UCSD-AML1 (cell line): ENCODE data around the gene TOM1L2.
"Not testable (repeated sequence)": the region's sequence is repeated elsewhere in the genome, so short reads cannot be mapped to it uniquely, and the experiment has no call there.

Experiments used
- DNase-seq: peaks from one replicate; lab custom pipeline; 2025; ENCODE audit not compliant: unreplicated experiment; lab: John Stamatoyannopoulos, UW

The TOM1L2 gene

DNA sequence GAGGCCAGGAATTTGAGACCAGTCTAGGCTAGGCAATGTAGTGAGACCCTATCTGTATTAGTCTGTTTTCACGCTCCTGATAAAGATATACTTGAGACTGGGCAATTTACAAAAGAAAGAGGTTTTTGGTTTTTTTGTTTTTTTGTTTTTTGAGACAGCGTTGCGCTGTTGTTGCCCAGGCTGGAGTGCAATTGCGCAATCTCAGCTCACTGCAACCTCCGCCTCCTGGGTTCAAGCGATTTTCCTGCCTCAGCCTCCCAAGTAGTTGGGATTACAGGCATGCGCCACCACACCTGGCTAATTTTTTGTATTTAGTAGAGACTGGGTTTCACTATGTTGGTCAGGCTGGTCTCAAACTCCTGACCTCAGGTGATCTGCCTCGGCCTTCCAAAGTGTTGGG lies 23.7 kb upstream of the TOM1L2 start:
- DNase-seq, result not testable (repeated sequence)

DNA sequence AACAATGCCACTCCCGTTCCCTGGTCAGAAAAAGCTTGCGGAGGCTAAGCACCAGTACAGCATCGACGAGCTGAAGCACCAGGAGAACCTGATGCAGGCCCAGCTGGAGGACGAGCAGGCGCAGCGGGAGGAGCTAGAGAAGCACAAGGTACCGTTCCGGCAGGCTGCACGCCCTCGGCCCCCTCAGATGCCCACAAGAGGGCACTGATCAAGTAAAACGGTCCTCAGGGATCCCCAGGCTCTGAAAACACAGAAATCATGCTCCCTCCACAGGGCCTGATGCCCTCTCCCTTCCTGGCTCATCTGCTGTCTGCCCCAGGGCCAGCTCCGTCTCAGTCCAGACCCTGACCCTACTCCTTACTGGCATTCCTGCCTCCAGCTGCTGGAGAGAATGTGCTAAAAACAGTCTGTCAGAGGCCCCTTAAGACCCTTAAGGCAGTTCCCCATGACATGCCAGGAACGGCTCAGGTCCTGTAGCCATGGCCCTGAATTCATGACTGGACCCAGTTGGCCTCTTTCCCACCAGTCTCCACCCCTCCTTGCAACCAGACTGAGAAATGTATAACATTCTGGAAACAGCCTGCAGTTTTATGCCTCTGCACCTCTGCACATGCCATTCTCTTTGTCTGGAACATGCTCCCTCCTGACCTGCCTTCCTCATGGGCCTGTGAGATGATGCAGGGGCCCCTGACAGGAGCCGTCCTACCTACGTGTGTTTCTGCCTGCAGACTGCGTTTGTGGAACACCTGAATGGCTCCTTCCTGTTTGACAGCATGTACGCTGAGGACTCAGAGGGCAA lies 22.3 kb upstream of the TOM1L2 start:
- peak; percentile 40 for DNase-seq

DNA sequence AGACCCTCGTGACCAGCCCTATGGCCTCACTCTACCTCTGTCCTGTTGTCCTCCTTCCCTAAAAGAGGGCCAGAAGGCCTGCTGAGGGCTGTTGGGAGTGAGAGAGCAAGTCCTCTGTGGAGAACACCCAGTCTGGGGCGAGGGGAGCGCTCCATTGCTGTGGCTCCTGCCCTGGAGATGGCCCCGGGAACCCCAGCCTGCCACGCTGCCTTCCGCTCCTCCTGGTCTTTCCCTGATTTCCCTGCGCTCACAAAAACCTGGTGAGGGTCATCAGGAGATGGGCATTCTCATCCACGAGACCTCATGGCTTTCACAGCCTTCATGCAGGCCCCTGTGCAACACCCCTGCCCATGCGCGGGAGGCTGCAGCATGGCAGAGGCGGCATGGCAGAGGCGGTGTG lies 21.7 kb upstream of the TOM1L2 start:
- DNase-seq, result no peak

DNA sequence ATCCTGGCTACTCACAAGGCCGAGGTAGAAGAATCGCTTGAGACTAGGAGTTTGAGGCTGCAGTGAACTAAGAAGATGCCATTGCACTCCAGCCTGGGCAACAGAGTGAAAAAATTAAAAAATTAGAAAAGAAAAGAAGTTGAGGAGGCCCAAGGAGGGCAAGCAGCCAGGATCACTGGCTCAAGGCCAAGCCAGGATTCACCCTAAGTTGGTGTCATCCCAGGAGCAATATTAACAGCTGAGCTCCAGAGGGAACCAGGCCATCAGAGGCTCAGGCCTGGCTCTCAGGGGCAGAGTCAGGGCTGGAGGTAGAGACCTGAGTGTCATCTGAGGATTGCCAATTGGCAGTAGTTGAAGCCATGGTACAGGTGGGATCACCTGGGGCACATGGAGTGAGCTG lies 21.2 kb upstream of the TOM1L2 start:
- DNase-seq, result no peak

DNA sequence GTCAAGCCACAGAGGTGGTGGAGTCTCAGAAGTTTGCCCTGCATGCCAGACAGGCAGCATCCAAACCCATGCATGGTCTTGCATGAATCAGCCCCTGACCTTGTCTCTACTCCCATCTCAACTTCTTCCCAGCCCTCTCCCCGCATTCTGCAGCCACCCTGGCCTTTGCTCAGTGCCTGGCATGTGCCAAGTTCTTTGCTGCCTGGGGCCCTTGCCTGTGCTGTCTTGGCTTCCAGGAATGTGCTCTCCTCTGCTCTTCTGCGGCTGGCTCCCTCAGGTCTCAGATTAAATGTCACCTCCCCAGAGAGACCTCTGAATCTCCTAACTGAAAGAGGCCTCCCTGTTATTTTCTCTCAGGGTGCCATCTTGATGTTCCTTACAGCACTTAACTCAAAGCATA lies 18.1 kb upstream of the TOM1L2 start:
- DNase-seq, result no peak

DNA sequence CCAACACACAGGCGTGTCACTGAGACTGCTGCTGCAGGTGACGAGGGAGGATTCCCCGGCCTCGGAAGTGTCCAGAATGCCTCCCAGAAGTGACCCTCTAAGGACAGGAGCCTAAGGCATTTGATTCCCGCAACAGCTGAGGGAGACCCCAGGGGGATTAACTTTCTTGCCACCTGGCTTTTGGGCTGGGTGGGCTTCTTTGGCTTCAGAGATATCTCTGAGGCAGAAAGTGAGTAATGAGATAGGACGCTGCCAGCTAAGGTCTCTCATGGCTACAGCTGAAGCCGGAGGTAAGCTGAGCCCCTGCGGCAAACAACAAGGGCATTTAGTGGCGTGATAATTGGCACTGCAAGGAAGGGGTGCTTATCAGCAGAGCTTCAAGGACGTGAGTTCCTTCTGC lies 17.4 kb upstream of the TOM1L2 start:
- DNase-seq, result no peak

DNA sequence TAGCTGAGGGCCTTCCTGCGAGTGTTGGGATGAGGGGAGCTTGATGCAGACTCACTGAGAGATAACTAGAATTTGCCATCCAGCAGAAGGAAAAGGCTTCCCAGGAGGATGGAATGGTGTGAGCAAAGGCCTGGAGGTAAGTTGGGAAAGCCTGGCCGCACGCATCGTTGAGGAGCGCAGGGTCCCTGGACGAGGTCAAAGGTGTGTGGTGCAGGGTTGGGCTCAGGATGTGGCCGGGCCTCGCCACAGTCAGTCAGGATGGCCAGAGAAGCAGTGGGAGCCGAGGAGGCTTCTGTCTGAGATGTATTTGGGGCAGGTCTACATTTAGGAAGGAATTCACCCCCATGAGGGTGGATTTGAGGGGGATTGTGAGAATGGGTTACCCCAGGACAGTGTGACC lies 16.9 kb upstream of the TOM1L2 start:
- DNase-seq, result no peak

DNA sequence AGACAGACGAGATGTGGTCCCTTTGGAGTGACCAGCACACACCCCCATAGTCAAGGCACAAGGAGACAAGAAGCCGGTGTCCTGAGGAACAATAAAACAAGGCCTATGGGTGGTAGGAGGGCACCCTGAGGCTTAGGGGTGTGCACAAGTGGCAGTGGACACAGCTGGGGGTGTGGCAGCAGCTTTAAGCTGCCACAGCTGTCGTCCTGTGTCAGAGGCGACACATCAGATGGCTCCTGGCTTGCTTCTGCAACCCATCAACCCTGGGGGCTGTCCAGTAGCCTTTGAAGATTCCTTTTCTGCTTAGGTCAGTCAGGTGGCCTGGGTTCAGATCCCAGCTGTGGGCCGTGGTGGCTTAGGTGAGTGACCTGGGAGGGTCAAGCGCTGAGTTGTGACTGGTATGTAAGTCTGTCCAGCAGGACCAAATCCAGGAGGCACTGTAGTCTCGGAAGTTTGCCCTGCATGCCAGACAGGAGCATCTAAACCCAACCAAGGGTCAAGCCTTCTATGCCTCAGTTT lies 16.3 kb upstream of the TOM1L2 start:
- DNase-seq, result no peak

DNA sequence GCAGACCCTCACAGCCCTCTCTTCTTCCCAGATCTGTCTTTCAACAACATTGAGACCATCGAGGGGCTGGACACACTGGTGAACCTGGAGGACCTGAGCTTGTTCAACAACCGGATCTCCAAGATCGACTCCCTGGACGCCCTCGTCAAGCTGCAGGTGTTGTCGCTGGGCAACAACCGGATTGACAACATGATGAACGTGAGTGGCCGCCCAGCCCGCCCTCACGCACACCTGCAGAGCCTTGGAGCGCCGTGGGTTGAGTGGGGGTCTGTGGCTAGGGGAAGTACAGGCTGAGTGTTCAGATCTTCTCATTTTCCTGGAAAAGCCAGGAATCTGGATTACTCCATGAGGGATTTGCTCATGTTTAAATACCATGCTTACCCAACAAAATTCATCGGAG lies 15.7 kb upstream of the TOM1L2 start:
- no peak for DNase-seq

DNA sequence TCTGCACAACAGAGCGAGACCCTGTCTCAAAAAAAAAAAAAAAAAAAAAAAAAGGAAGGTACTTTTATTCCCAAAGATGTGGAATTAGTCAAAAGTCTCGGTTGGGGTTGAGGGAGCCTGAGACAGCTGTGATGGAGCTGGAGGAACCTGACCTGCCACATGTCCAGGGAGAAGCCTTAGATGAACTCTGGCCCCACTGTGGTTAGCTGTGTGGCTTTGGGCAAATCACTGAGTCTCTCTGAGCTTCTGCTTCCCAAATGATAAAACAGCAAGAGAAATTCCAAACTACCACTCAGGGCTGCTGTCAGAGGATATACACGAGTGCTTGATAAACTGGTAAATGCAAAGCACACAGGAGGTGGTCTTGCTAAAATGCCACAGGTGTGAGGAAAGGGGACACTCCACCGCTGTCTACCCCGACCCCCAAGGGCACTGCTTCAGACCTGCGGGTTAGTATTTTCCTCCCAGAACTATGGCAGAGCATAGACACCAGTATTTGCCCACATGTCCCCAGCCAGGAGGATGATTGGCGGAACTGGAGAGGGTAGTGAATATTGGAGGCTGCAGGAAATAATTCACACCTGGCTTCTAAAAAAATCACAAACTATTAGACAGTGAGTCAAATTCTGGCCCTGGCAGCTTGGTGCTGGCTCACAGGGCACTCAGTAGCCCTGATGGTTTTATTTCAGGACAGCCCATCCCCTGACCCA lies 15.1 kb upstream of the TOM1L2 start:
- no peak for DNase-seq

DNA sequence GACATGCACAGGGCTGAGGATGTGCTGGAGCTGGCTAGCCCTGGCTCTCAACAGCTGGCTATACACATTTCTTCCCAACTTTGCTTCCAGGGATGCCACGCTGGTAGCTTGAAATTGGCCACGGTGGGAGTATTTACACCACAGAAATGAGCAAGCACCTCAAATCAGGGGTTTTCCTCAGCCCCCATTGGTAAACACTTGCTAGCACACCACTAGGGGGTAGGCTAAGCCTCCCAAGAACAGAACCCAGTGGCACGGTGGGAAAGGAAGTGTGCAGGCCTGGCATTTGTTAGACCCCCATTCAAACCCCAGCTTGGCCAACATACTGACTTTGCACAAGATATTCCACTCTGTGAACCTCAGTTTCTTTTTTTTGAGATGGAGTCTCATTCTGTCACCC lies 13.4 kb upstream of the TOM1L2 start:
- DNase-seq, result no peak

DNA sequence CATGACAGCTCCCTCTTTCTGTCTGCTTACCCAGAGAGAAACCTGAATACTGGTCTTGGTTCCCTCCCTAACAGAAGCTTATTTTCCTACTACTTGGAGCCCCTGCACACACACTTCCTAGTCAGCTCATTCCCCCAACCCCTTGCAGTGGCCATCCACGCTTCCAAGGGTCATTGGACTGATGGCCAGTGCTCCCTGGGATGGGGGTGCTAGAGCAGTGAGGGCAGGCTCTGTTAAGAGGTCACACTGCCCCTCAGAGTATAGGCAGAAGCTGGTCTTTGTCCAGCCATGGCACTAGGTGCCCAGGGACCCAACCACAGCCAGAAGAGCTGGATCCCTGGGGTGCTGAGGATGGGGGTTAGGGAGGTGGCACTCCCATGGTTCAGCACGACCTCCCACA lies 13.0 kb upstream of the TOM1L2 start:
- no peak for DNase-seq

DNA sequence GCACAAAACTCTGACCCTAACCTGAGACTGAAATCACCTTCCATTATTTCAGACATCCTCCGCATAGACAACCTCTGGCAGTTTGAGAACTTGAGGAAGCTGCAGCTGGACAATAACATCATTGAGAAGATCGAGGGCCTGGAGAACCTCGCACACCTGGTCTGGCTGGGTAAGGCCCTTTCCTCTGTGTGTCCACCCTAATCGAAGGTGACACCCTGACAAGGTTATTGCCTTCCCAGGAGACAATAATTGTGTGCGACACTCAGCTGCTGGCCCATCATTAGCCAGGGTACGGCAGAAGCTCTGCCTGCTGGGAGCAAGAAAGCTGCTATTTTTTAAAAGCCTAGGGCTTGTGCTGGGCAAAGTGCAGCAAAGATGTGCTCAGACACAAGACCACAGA lies 11.6 kb upstream of the TOM1L2 start:
- no peak for DNase-seq

DNA sequence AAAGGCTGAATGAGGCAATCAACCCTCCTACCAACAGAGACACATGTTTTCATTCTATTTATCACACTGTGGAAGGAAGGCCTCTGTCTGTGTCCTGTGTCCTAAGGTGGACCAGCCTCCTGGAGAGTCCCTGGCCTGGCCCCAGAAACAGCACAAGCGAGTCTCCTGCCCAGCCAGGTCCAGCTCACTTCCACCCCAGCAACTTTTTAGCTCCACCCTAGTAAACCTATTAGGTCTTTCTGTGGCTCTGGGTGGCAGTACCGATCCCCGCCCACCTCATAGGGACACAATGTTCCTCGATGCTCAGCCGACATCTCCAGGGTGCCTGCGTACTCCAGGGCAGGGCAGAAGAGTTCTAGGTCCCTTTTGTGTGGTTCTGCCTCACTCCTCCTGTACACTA lies 11.2 kb upstream of the TOM1L2 start:
- DNase-seq, result no peak

DNA sequence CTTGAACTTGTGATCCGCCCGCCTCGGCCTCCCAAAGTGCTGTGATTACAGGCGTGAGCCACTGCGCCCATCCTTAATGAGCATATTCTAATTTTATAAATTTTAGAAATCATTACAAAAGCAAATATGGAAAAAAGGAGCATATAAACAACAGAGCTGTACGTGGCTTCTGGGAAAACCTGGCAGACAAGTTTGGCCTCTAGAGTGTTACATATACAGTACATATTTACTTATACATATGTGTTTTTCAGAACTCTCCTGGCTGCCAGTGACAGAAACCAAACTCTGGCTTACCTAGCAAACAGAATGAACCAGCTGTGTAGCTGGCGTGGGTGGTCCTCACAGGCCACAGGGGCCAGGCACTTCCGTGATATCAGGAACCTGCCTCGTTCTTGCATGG lies 10.6 kb upstream of the TOM1L2 start:
- no peak for DNase-seq

DNA sequence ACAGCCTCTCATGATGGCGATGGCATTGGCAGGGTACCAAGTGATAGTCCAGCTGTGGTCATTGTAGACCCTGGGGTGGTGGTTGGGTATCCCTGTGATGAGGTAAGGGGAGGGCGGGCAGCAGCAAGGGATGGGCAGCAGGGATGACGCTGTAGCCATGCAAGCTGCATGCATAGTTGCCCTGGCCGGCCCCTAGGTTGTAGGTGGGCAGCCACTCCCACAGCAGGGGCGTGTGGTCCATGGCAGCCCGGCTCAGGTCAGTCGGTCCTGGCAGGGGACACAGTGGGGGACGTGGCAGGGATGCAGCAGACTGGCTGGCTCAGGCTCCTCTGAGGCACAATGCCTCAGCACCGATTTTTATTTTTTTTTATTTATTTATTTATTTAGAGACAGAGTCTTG lies 9.1 kb upstream of the TOM1L2 start:
- no peak for DNase-seq

DNA sequence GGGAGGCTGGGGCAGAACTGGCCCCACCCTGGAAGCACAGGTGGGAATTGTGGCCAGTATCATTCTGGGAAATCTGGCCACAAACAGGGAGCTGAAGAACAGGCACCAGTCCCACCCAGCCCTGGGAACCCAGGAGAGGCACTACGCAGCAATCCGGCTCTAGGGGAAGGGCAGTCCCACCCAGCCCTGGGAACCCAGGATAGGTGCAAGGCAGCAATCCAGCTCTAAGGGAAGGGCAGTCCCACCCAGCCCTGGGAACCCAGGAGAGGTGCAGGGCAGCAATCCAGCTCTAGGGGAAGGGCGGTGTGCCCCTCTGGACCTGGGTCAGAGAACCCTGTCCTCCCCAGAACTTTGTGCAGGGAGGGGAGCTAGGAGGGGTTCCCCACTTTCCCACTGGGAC lies 7.6 kb upstream of the TOM1L2 start:
- DNase-seq, result no peak

DNA sequence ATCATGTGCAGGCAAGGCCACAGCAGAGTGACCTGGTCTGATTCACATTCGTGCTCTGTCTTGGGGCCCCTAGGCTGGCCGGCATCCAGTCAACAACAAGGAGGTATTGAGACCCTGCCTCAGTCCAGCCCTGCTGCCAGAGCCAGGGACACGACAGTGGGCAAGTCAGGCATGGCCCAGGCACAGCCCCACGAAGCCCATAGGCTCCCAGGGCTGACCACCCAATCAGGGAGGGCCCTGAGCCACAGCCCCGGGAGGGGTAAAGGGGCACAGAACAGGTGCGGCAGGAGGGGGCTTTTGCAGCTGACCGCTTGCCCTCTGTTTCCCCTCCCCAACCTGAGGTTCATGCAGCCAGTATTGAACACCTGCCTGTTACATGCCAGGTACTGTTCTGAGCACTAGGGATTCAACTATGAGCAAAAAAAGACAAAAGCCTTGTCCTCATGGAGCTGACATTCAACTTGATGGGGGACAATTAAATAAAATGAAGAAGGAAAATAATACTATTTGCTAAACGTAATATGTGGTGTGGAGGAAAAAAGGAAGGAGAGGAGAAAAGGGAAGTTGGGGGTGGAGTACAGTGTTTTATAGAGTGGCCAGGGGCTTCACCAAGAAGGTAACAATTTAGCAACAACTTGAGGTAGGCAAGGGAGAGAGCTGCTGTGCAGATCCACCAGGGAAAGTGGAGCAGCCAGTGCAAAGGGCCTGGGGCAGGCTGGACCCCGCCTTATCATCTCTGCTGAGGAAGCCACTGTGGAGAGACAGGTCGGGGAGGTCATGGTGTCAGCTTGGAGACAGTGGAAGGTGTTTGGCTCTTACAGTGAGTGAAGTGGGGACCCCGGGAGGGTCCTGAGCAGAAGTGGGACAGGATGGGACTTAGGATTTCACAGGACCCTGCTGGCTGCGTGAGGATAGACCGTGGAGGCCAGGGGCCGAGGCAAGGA lies 6.6 kb upstream of the TOM1L2 start:
- no peak for DNase-seq

DNA sequence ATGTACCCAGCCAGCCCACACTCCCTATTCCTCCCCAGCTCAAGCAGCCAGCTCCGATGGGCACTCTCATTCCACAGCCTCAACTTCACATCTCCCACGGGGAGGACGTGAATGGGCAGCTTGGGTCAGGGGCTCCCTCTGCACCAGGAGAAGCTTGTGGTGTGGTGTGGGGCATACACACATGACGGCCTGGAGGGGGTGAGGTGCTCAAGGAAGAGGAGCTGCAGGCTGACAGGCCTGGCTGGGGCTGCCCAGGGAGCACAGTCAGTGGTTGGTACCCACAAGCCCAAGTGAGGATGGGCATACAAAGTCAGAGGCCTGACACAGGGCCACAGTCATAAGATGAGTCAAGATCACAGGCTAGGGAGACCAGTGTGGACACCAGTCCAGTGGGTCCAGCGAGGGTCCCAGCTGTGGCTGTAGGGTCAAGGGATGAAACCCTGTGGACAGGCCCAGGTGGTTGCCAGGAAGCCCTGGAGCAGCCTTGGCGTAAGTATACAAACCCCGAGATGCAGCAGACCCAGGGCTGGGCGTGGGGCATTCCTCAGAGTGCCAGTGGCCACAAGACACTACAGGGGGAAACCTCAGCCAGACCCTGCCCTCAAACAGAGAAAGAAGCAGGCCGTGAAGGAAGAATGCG lies 4.9 kb upstream of the TOM1L2 start:
- no peak for DNase-seq

DNA sequence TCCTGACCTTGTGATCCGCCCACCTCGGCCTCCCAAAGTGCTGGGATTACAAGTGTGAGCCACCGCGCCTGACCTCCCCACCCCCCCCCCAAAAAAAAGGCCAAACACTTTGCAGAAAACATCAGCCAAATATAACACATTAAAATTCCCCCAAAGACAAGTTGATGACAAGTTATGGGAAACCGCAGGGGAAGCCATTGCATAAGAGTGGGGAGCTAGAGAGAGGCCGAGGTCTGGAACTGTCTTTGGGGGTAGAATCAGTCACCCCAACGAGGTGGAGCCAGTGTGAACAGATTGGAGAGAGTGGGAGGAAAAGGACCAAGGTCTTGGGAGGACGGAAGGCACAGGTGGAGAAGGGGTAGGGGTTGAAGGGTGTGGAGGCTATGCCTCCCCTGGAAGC lies 3.2 kb upstream of the TOM1L2 start:
- no peak for DNase-seq

DNA sequence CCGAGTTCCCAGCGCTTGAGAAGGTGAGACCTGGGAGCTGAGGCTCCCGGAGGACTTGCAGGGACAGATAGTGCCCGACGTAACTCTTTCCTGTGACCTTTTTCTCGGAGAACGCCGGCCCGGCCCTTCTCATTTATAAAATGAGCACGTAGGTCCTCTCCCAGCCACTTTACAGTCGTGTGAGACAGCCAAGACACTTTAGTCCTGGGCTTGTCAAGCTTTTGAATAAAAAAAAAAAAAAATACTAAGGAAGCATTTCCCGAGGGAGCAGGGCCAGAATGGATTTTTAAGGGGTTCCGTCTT lies 703 bp upstream of the TOM1L2 start:
- DNase-seq, result no peak
